Cortex of kidney (tissue), 1 donor: ENCODE results near the gene CYP2B6.
"Not testable (repeated sequence)": the region's sequence is repeated elsewhere in the genome, so short reads cannot be mapped to it uniquely, and the experiment has no call there.

ENCODE experiments used
- DNase-seq: peaks from one replicate; lab custom pipeline; 2025; lab: John Stamatoyannopoulos, UW

CYP2B6 gene

DNA sequence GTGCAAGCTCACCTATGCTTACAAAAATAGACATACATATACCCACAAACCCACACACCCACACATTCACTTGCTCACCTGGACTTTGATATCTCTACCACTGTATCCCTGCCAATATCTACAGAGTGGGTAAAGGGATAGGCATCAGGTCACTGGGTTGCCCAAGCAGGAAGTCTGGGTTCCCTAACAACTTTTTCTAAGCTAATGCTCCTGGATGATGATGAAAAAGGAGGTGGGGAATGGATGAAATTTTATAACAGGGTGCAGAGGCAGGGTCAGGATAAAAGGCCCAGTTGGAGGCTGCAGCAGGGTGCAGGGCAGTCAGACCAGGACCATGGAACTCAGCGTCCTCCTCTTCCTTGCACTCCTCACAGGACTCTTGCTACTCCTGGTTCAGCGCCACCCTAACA lies at the start of gene CYP2B6:
CYP2B6 (plus strand) TSS at position 311 of the 410 bp plus-strand sequence; CDS start at position 335, 24 bp downstream.
- DNase-seq = no peak

- DNase-seq = no peak
These were observed 49.4 kb upstream of the CYP2B6 start for GRCh38 chr19:40941481-40942219.

- DNase-seq = no peak
These were observed 45.4 kb upstream of the CYP2B6 start for GRCh38 chr19:40945645-40946044.

- no peak for DNase-seq
These were observed 44.0 kb upstream of the CYP2B6 start for GRCh38 chr19:40947114-40947513.

DNA sequence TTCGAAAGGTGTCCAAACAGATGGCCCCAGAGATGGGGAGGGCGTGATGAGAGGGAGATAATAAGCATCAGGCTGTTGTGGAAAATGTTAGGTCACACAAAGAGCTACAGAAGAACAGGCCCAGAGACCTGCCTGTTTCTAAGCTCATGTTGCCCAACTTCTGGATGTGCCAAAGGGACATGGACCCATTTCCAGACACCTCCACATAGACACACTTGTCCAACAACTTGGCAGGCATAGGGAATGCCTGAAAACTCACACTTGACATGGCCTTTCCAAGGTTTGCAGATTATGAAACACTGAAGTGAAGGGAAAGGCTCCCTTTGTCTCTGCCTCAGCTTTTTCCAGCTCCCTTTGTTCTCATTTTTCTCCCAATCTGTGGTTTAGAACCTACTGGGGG lies 43.5 kb upstream of the CYP2B6 start:
- no peak for DNase-seq

DNA sequence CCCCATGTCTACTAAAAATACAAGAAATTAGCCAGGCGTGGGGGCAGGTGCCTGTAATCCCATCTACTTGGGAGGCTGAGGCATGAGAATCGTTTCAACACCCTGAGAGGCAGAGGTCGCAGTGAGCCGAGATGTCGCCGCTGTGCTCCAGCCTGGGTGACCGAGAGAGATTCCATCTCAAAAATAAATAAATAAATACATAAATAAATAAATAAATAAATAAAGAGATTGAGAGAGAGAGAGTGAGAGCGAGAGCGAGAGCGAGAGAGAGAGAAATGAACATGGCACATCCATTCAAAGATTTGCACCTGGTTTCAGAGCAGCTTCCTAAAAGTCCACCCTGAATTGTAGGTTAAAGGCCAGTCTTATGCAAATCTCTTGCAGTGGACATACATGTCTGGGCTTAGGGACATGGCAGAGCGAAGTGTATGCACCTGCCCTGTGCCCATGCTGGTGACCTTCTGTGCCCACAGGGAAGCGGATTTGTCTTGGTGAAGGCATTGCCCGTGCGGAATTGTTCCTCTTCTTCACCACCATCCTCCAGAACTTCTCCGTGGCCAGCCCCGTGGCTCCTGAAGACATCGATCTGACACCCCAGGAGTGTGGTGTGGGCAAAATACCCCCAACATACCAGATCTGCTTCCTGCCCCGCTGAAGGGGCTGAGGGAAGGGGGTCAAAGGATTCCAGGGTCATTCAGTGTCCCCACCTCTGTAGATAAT lies 42.3 kb upstream of the CYP2B6 start:
- DNase-seq = no peak

DNA sequence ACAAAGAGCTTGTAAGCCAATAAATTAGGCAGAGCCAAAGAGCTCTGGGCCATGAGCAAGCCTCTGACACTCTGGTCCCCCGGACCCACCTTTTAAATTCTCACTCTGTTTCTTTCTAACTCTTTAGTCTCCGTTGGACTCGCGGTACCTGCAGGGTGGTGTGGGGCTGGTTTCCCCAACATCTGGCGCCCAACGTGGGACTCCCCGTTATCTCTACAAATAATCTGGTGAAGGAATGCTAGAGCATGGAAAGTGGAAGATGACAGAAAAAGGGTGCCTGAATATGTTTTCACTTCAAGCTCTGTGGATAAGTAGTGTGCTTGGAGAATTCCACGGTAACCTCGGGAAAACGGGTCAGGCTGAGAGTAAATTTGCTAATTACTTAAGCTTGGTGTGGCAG lies 36.5 kb upstream of the CYP2B6 start:
- DNase-seq = no peak

DNA sequence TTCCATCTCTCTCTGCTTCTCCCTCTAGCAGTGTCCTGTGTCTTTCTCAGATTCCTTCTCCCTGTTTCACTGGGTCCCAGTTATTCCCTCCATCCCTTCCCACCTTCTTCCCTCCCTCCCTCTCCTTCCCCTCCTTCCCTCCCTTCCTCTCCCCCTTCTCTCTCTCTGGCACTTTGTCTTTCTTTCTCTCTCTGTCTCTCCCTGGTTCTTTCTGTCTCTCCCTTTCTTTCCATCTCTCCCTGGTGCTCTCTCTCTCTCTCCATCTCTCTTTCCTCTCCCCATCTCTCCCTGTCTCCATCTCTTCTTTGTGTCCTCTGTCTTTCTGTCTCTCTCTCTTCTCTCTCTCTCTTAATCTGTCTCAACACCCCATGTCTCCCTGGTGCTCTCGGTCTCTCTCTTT lies 31.7 kb upstream of the CYP2B6 start:
- no peak for DNase-seq

- no peak for DNase-seq
These were observed 30.9 kb upstream of the CYP2B6 start for GRCh38 chr19:40960062-40960685.

DNA sequence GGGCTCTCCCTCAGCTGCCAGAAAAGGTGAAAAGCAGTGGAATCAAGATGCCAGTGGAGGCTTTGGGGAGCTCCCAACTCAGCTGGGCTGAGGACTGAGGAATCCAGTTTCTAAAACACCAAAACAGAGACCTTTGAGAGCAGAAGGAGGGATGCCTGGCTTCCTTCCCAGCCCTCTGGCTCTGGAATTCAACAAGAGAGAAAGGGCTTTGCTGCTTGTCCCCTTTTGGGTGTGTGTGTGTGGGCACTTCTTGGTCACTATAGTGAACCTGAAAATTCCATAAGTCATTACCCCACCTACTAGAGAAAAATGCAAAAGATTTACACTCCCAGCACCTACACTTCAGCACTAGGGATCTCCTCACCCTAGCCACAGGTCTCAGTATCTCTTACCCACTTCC lies 30.3 kb upstream of the CYP2B6 start:
- no peak for DNase-seq

DNA sequence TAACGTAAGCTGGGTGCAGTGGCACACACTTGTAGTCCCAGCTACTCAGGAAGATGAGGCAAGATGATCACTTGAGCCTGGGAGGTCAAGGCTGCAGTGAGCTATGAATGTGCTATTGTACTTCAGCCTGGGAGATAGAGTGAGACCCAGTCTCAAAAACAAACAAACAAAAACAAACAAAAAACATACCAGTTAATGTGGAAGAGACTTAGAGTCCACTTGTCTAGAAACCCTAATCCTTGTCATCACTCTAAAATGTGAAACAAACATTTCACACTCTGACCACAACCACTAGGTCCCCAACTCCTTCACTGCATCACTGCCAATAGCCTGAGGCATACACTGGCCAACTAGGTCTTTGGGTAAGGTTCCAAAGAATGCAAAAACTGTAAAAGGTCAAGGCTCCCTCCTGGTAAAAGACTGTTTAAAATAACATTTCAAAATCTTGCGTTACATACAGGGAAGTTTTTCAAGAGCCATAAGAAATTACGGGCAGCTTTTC lies 28.6 kb upstream of the CYP2B6 start:
- DNase-seq = no peak

DNA sequence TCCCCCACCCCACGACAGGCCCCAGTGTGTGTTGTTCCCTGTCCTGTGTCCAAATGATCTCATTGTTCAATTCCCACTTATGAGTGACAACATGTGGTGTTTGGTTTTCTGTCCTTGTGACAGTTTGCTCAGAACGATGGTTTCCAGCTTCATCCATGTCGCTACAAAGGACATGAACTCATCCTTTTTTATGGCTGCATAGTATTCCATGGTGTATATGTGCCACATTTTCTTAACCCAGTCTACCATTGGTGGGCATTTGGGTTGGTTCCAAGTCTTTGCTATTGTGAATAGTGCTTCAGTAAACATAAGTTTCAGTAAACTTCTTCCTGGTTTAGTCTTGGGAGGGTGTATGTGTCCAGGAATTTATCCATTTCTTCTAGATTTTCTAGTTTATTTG lies 26.7 kb upstream of the CYP2B6 start:
- not testable (repeated sequence) for DNase-seq

GRCh38 chr19:40965351-40965750 lies 25.7 kb upstream of the CYP2B6 start:
- DNase-seq = not testable (repeated sequence)

DNA sequence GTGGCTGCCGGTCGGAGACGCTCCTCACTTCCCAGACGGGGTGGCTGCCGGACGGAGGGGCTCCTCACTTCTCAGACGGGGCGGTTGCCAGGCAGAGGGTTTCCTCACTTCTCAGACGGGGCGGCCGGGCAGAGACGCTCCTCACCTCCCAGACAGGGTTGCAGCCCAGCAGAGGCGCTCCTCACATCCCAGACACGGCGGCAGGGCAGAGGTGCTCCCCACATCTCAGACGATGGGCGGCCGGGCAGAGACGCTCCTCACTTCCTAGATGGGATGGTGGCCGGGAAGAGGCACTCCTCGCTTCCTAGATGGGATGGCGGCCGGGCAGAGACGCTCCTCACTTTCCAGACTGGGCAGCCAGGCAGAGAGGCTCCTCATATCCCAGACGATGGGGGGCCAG lies 24.5 kb upstream of the CYP2B6 start:
- DNase-seq = not testable (repeated sequence)

DNA sequence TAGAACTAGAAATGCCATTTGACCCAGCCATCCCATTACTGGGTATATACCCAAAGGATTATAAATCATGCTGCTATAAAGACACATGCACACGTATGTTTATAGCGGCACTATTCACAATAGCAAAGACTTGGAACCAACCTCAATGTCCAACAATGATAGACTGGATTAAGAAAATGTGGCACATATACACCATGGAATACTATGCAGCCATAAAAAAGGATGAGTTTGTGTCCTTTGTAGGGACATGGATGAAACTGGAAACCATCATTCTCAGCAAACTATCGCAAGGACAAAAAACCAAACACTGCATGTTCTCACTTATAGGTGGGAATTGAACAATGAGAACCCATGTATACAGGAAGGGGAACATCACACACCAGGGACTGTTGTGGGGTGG lies 23.0 kb upstream of the CYP2B6 start:
- DNase-seq = not testable (repeated sequence)

GRCh38 chr19:40969721-40970120 lies 21.4 kb upstream of the CYP2B6 start:
- not testable (repeated sequence) for DNase-seq

DNA sequence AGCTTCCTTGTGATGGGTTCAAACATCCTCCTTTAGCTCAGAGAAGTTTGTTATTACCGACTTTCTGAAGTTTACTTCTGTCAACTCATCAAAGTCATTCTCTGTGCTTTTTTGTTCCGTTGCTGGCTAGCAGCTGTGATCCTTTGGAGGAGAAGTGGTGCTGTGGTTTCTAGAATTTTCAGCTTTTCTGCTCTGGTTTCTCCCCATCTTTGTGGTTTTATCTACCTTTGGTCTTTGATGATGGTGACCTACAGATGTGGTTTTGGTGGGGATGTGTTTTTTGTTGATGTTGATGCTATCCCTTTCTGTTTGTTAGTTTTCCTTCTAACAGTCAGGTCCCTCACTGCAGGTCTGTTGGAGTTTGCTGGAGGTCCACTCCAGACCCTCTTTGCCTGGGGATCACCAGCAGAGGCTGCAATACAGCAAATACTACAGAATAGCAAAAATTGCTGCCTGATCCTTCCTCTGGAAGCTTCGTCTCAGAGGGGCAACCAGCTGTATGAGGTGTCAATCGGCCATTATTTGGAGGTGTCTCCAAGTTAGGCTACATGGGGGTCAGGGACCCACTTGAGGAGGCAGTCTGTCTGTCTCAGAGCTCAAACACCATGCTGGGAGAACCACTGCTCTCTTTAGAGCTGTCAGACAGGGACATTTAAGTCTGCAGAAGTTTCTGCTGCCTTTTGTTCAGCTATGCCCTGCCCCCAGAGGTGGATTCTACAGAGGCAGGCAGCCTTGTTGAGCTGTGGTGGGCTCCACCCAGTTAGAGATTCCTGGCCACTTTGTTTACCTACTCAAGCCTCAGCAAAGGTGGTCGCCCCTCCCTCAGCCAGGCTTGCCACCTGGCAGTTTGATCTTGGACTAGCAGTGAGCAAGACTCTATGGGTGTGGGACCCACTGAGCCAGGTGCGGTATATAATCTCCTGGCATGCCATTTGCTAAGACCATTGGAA lies 20.4 kb upstream of the CYP2B6 start:
- DNase-seq = not testable (repeated sequence)

DNA sequence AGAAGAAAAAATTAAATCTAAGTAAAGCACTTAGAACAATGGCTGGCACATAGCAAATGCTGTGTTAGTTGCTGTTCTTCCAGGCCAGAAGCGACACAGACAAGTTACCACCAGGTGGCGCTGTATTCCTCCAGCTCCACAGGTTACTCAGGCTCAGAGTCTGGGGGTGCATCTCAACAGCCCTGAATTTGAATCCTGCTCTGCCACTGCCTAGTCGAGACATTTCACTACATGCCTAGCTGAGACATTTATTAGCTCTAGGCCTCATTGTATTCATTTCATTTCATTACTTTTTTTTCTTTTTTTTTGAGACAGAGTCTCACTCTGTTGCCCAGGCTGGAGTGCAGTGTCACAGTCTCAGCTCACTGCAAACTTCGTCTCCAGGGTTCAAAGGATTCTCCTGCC lies 16.4 kb upstream of the CYP2B6 start:
- DNase-seq = no peak

DNA sequence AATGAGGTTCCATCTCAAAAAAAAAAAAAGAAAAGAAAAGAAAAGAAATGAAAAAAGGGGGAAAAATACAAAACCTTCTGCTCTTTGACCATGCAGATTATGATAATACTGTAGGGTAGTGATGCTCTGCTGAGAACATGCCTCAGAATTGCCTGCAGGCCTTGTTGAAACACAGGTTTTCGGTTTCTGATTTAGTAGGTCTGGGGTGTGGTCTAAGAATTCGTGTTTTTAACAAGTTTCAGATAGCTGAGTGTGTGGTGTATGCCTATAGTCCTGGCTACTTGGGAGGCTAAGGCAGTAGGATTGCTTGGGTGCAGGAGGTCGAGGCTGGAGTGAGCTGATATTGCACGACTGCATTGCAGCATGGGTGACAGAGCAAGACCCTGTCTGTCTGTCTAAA lies 14.9 kb upstream of the CYP2B6 start:
- no peak for DNase-seq

GRCh38 chr19:40976724-40977123 lies 14.4 kb upstream of the CYP2B6 start:
- DNase-seq = no peak

GRCh38 chr19:40979759-40980158 lies 11.3 kb upstream of the CYP2B6 start:
- DNase-seq = not testable (repeated sequence)
